GM23248 (cell line): ENCODE results near the gene RYR3. TPM values are rescaled to one million over a fixed set of nuclear protein-coding genes. Genes with fewer than 3 reads are reported as not detected.

Experiments
- DNase-seq: peaks from one replicate; pipeline ENCODE4 v3.0.0-alpha.2; 2015
- H2AFZ ChIP-seq: fragments of 200-600 bp; sonication (generic); 2 replicates; pipeline ENCODE4 v1.6.1; 2016; ENCODE audit warnings: antibody characterized with exemption
- H3F3A ChIP-seq: fragments of 200-600 bp; sonication (generic); 2 replicates; pipeline ENCODE4 v1.6.1; 2016; ENCODE audit warnings: mild to moderate bottlenecking, antibody characterized with exemption, mixed run types; ENCODE audit not compliant: insufficient read depth
- H3K27ac ChIP-seq: fragments of 200-600 bp; sonication (generic); 2 replicates; pipeline ENCODE4 v1.5.1; 2016; ENCODE audit warnings: mild to moderate bottlenecking
- H3K27me3 ChIP-seq: fragments of 200-600 bp; sonication (generic); replicated peaks from 2 replicates; pipeline ENCODE4 v1.6.1; 2016; ENCODE audit warnings: mild to moderate bottlenecking; ENCODE audit not compliant: insufficient read depth
- H3K36me3 ChIP-seq: fragments of 200-600 bp; sonication (generic); 2 replicates; pipeline ENCODE4 v1.6.1; 2016; ENCODE audit warnings: low read depth, mild to moderate bottlenecking
- H3K4me1 ChIP-seq: fragments of 200-600 bp; sonication (generic); 2 replicates; pipeline ENCODE4 v1.6.1; 2016; ENCODE audit warnings: mild to moderate bottlenecking; ENCODE audit not compliant: insufficient read depth
- H3K4me2 ChIP-seq: fragments of 200-600 bp; sonication (generic); one replicate; pipeline ENCODE4 v1.6.1; 2016; ENCODE audit warnings: mild to moderate bottlenecking; ENCODE audit not compliant: unreplicated experiment
- H3K4me3 ChIP-seq: fragments of 200-600 bp; sonication (generic); 2 replicates; pipeline ENCODE4 v1.5.1; 2016; ENCODE audit warnings: mild to moderate bottlenecking
- H3K79me2 ChIP-seq: fragments of 200-600 bp; sonication (generic); 2 replicates; pipeline ENCODE4 v1.6.1; 2016; ENCODE audit warnings: mild to moderate bottlenecking; ENCODE audit not compliant: insufficient read depth
- H3K9ac ChIP-seq: fragments of 200-600 bp; sonication (generic); 2 replicates; pipeline ENCODE4 v1.6.1; 2016; ENCODE audit warnings: mild to moderate bottlenecking
- H3K9me2 ChIP-seq: fragments of 200-600 bp; sonication (generic); 2 replicates; pipeline ENCODE4 v1.6.1; 2016; ENCODE audit warnings: mixed run types, mild to moderate bottlenecking, moderate library complexity; ENCODE audit not compliant: insufficient read depth
- H3K9me3 ChIP-seq: fragments of 200-600 bp; sonication (generic); one replicate; pipeline ENCODE4 v1.6.1; 2017; ENCODE audit warnings: low read depth
- H4K20me1 ChIP-seq: fragments of 200-600 bp; sonication (generic); 2 replicates; pipeline ENCODE4 v1.6.0; 2016; ENCODE audit not compliant: insufficient read depth
- EZH2 ChIP-seq: fragments of 200-600 bp; sonication (generic); IDR thresholded peaks from 2 replicates; pipeline ENCODE4 v1.6.1; 2018; ENCODE audit warnings: antibody characterized with exemption, mild to moderate bottlenecking; ENCODE audit not compliant: insufficient read depth, poor library complexity, severe bottlenecking
- EZH2phosphoT487 ChIP-seq: fragments of 200-600 bp; sonication (generic); IDR thresholded peaks from 2 replicates; pipeline ENCODE4 v1.6.1; 2018; ENCODE audit warnings: antibody characterized with exemption, moderate library complexity, mild to moderate bottlenecking, low read depth; ENCODE audit not compliant: insufficient read depth
- WGBS, 2 experiments: methylation state at CpG; one replicate each; pipeline ENCODE4 v1.1.6; 2015 to 2017; ENCODE audit warnings: low lambda C conversion rate in 2 of 2, low coverage in 1 of 2; ENCODE audit errors: missing lambda C conversion rate in 2 of 2; 5-methylcytosine and 5-hydroxymethylcytosine counted together
- in situ Hi-C: fragments of 300-500 bp; cut with MboI; formaldehyde crosslinking; loops from 2 replicates; pipeline ENCODE4 v1.15.0; 2020
- polyA plus RNA-seq: library from polyadenylated mRNA; unstranded; fragments of >200 nt; fragmentation: Nextera tagmentation; extraction: Ambion mirVana; gene quantifications from 2 replicates; pipeline ENCODE4 v1.2.1, GENCODE V29; 2016
- total RNA-seq: library from RNA; depleted of rRNA; stranded (reverse); fragments of >200 nt; shearing (Covaris generic); gene quantifications from 2 replicates; pipeline ENCODE4 v1.2.3, GENCODE V29; 2014

The RYR3 gene
- total and polyA plus RNA-seq, 2 experiments from 2014 or later, result 0.26 TPM; not detected in 1

DNA sequence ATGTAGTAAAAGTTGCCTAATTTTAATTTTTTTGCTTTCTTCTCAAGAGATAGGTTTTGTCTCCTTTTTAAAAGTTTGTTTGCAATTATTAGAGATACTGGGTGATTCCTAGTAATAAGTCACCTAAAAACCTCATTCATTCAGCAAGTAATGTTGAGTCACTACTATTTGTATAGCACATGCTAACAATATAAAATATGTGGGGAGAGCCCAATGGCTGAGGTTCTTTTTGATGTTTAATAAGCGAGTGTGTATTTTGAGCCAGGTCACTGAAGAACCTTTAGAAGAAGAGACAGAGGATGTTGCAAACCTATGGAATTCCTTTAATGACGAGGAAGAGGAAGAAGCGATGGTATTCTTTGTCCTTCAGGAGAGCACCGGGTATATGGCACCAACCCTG, 533.8 kb downstream of the RYR3 start:
- H3K9me3 ChIP-seq, result no peaks in the 10 kb centered on the region
- TF ChIP-seq EZH2 (no peak), EZH2phosphoT487 (no peak)
- no peaks in the 10 kb centered on the region for H3F3A ChIP-seq
- H2AFZ ChIP-seq, result no peak overlapping the region
- H3K9me2 ChIP-seq, result no peaks in the 10 kb centered on the region
- no peak overlapping the region for H3K9ac ChIP-seq
- H3K79me2 ChIP-seq, result no peaks in the 10 kb centered on the region
- no peaks in the 10 kb centered on the region for H3K4me1 ChIP-seq
- H3K27ac ChIP-seq, result no peak overlapping the region
- 76 to 84% methylated on average over 4 of the region's 4 CpGs for WGBS, 2 experiments
- H3K4me3 ChIP-seq, result no peak overlapping the region
- DNase-seq, result no peak
- in situ Hi-C loops, result no loop called here
- H4K20me1 ChIP-seq, result no peaks in the 10 kb centered on the region
- 0 out of 2 replicates have a peak, but pooled peaks cover 8% of the 10 kb centered on the region for H3K27me3 ChIP-seq
- H3K36me3 ChIP-seq, result no peaks in the 10 kb centered on the region
- H3K4me2 ChIP-seq, result no peak overlapping the region

DNA sequence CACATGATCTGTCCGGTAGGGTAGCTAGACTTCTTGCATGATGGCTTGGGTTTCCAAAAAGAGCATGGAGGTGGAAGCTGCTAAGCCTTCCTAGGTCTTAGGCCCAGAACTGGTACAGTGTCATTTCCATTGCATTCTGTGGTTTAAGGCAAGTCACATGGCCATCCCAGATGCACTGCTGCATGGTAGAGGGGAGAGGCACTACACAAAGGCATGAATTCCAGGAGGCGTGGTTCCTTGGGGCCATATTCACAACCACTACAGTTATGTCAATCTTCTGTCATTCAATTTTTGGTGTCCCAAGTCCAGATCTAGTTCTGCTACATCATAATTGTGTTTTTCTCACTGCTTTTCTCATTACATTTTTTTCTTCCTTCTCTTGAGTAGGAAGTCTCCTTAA, 535.4 kb downstream of the RYR3 start:
- Histone ChIP-seq H3F3A (no peaks in the 10 kb centered on the region), H3K4me2 (no peak overlapping the region), H4K20me1 (no peaks in the 10 kb centered on the region), H3K27ac (no peak overlapping the region), H3K36me3 (no peaks in the 10 kb centered on the region), H3K4me1 (no peaks in the 10 kb centered on the region), H3K9me2 (no peaks in the 10 kb centered on the region), H3K9ac (no peak overlapping the region), H3K27me3 (0 out of 2 replicates have a peak, but pooled peaks cover 7% of the 10 kb centered on the region), H3K79me2 (no peaks in the 10 kb centered on the region), H2AFZ (no peak overlapping the region), H3K4me3 (no peak overlapping the region), H3K9me3 (no peaks in the 10 kb centered on the region)
- in situ Hi-C loops, result no loop called here
- 84 to 94% methylated on average over 2 of the region's 2 CpGs for whole genome bisulfite sequencing, 2 experiments
- TF ChIP-seq EZH2phosphoT487 (no peak), EZH2 (no peak)
- no peak for DNase-seq

DNA sequence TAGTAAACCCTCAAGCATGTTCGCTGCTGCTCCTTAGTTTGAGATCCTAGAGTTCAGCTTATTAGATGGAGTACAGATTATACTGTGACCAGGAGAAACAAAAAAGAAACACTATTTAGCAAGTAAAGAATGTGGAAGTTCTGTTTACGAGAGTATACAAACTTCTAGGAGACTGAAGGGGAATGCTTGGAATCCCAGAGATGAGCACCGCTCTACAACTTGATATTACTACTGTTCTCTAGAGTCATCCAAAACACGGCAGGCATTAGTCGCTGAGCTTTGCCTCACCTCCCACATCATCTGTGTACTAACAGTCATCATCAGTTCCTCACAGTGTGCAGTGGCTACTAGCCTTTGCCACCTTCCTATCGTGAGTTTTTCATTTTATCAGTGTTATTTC, 536.1 kb downstream of the RYR3 start:
- Histone ChIP-seq H3K36me3 (no peaks in the 10 kb centered on the region), H3K27me3 (no peaks in the 10 kb centered on the region), H3K9me3 (no peaks in the 10 kb centered on the region), H3K79me2 (no peaks in the 10 kb centered on the region), H3K9ac (no peak overlapping the region), H3K9me2 (no peaks in the 10 kb centered on the region), H3F3A (no peaks in the 10 kb centered on the region), H3K27ac (no peak overlapping the region), H3K4me2 (no peak overlapping the region), H3K4me1 (no peaks in the 10 kb centered on the region; the same call in 1 of the 2 replicates), H2AFZ (no peak overlapping the region), H4K20me1 (no peaks in the 10 kb centered on the region), H3K4me3 (no peak overlapping the region)
- TF ChIP-seq EZH2phosphoT487 (no peak), EZH2 (no peak)
- WGBS, 2 experiments, result 63 to 72% methylated on average over 6 of the region's 6 CpGs
- in situ Hi-C loops, result no loop called here
- peak; percentile 8 for DNase-seq

DNA sequence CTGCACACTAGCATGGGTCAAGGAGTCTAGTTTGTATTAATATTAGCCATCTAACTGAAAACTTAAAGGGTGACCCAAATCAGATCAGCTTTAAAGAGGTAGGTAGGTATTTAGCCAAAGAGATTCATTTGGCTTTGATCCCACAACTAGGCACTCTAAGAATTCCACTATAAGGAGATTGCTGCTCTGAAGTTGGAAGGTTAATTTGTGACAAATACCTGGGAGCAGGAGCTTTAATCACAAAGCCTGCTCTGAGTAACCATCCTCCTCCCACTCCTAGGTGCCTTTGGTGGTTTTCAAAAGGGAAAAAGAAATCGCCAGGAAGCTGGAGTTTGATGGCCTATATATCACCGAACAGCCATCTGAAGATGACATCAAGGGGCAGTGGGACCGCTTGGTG, 537.2 kb downstream of the RYR3 start:
- peaks cover 9% of the 10 kb centered on the region; the same call in 1 of the 2 replicates for H3F3A ChIP-seq
- peaks cover 9% of the 10 kb centered on the region for H3K4me1 ChIP-seq
- no peaks in the 10 kb centered on the region for H3K36me3 ChIP-seq
- no peaks in the 10 kb centered on the region for H3K9me3 ChIP-seq
- in situ Hi-C loops, result no loop called here
- no peaks in the 10 kb centered on the region for H3K9me2 ChIP-seq
- TF ChIP-seq EZH2phosphoT487, result no peak
- TF ChIP-seq EZH2, result no peak
- no peak overlapping the region for H2AFZ ChIP-seq
- H3K9ac ChIP-seq, result no peak overlapping the region
- WGBS, 2 experiments, result 93 to 98% methylated on average over 3 of the region's 3 CpGs
- H3K4me2 ChIP-seq, result no peak overlapping the region
- no peak overlapping the region for H3K4me3 ChIP-seq
- DNase-seq, result no peak
- no peak overlapping the region for H3K27ac ChIP-seq
- H4K20me1 ChIP-seq, result no peaks in the 10 kb centered on the region
- H3K27me3 ChIP-seq, result no peaks in the 10 kb centered on the region
- H3K79me2 ChIP-seq, result no peaks in the 10 kb centered on the region

DNA sequence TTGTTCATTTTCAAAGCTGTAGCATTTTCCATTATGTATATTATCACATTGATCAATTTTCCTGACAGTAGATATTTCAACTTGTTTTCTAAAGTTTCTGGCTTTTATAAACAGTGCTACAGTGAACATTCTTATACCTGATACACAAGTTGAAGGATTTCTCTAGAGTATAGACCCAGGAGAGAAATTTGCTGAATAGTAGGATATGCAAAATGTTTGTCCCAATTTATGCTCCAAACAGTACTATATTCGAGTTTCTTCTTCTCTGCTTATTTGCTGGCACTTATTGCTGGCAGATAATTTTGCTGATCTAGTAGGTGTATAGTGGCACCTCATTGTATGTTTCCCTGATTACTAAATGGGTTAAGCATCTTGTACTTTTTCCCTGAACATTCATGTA, 540.3 kb downstream of the RYR3 start:
- TF ChIP-seq EZH2phosphoT487 (no peak), EZH2 (no peak)
- no peaks in the 10 kb centered on the region for H4K20me1 ChIP-seq
- H3K4me2 ChIP-seq, result no peak overlapping the region
- WGBS, 2 experiments, result 47 to 56% methylated on average over 1 of the region's 1 CpG
- no peak overlapping the region for H3K27ac ChIP-seq
- no peaks in the 10 kb centered on the region for H3K36me3 ChIP-seq
- DNase-seq, result no peak
- H2AFZ ChIP-seq, result no peak overlapping the region
- H3K79me2 ChIP-seq, result no peaks in the 10 kb centered on the region
- H3K27me3 ChIP-seq, result no peaks in the 10 kb centered on the region
- peaks cover 17% of the 10 kb centered on the region; the same call in 1 of the 2 replicates for H3F3A ChIP-seq
- peaks cover 16% of the 10 kb centered on the region for H3K4me1 ChIP-seq
- no peaks in the 10 kb centered on the region for H3K9me2 ChIP-seq
- H3K9me3 ChIP-seq, result no peaks in the 10 kb centered on the region
- no peak overlapping the region for H3K4me3 ChIP-seq
- in situ Hi-C loops, result no loop called here
- no peak overlapping the region for H3K9ac ChIP-seq
